ENCODE results near the gene CSNK1E. TPM values are rescaled to one million over a fixed set of nuclear protein-coding genes. Genes with fewer than 3 reads are reported as not detected.
"Not testable (repeated sequence)": the region's sequence is repeated elsewhere in the genome, so short reads cannot be mapped to it uniquely, and the experiment has no call there.

The CSNK1E gene
- total RNA-seq = 10 to 100 TPM; 74.3 to 81.3 TPM

DNA sequence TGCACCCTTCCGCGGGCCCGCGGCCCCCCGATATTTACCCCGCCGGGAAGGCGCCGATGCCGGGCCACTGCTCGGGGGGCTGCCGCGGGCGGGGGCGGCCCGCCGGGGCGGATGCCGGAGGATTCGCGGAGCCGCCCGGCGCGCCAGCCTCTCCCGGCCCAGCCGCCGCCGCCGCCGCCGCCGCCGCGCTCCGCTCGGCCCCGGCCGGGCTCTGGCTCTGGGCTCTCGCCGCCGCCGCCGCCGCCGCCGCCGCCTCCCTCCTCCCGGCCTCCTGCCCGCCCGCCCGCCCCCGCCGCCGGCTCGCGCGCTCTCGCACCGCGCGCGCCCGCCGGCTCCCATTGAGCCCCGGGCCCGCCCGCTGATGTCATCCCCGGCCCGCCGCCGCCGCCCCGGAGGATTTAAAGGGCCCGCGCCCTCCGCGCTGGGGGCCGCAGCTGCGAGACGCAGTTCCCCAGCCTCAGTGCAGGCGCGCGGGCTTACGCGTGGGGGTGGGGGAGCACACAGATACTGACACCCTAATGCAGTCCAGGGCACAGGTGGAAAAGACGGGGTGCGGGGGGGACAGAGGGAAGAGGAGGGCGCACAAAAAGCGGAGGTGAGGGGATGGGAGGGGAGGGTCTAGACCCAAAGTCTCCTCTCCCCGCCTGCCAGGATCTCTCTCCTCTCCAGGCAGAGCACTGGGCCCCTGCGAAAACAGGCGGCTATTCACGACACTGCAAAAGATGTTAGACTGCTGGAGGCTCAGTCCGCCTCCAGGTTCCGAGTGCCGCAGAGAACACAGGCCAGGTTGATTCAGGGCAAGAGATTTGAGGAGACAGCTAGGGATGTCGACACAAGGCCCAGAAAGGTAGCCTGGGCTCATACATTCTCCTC lies at the start of gene CSNK1E:
Gene CSNK1E (minus strand): TSS at position 312 of the 873 bp plus-strand sequence. CDS start 3,276 bp downstream, outside the sequence.
- ChIA-PET POLR2A (no interaction called here), CTCF (interaction anchor here (1.8 kb wide), 1 partner anchor 11 kb away, joined by 7 read pairs; no protein-coding TSS in a partner anchor)

DNA sequence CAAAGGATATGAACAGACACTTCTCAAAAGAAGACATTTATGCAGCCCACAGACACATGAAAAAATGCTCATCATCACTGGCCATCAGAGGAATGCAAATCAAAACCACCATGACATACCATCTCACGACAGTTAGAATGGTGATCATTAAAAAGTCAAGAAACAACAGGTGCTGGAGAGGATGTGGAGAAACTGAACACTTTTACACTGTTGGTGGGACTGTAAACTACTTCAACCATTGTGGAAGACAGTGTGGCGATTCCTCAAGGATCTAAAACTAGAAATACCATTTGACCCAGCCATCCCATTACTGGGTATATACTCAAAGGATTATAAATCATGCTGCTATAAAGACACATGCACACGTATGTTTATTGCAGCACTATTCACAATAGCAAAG lies 48.6 kb upstream of the CSNK1E start:
- CTCF ChIA-PET; POLR2A ChIA-PET; H3K36me3 Mint-ChIP-seq (ENCODE audit: low read depth); H3K9me3 Mint-ChIP-seq; H3K27me3 Mint-ChIP-seq; DNase-seq; H3K4me3 Mint-ChIP-seq; H3K4me1 Mint-ChIP-seq; H3K27ac Mint-ChIP-seq: not testable (repeated sequence)

More for the DNA sequence above, at the start of gene CSNK1E:
- no peaks in the 10 kb centered on the region for H3K9me3 Mint-ChIP-seq
- H3K27me3 Mint-ChIP-seq = no peaks in the 10 kb centered on the region
- peak; percentile 73 for DNase-seq
- H3K4me1 Mint-ChIP-seq = peaks cover 50% of the 10 kb centered on the region
- H3K4me3 Mint-ChIP-seq = peak within 1 kb of the TSS; percentile 85
- H3K27ac Mint-ChIP-seq = peak within 1 kb of the TSS; percentile 96
- H3K36me3 Mint-ChIP-seq (ENCODE audit: low read depth) = no peaks in the 10 kb centered on the region

DNA sequence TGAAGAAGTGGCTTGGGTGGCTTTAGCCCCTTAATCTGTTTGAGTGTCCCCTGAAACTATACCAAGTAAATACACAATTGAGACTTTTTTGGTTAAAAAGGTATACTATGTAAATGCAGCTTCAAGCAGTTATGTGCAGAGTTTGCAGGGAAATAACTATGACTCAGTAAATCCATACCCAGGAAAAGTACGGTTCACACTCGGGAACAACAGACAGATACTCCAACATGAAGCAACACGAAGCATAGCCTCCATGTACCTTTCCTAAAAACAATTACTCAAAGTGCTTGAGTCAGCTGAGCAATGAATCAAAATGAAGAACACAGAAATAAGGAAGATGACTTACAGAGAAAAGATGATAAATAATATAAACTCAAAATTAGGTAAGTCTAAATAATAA lies 47.9 kb upstream of the CSNK1E start:
- H3K9me3 Mint-ChIP-seq; H3K27me3 Mint-ChIP-seq; H3K27ac Mint-ChIP-seq; H3K4me1 Mint-ChIP-seq; POLR2A ChIA-PET; DNase-seq; H3K4me3 Mint-ChIP-seq; H3K36me3 Mint-ChIP-seq (ENCODE audit: low read depth); CTCF ChIA-PET: not testable (repeated sequence)

DNA sequence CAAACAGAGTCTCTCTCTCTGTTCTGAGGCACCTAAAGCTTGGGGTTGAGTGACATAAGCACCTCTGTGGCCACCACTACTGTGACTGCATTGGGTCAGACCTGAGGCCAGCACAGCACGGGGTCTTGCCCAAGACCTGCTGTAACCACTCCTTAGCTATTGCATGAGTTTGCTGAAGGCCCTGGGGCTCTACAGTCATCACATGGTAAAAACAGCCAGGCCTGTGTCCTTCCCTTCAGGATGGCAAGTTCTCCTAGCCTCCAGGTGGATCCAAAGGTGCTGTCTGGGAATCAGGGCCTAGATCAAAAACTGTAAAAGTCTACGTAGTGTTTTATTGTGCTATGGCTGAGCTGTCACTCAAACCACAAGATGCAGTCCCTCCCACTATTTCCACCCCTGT lies 43.3 kb upstream of the CSNK1E start:
- H3K4me1 Mint-ChIP-seq; H3K27me3 Mint-ChIP-seq; POLR2A ChIA-PET; H3K27ac Mint-ChIP-seq; CTCF ChIA-PET; H3K36me3 Mint-ChIP-seq (ENCODE audit: low read depth); H3K4me3 Mint-ChIP-seq; DNase-seq; H3K9me3 Mint-ChIP-seq: not testable (repeated sequence)

GRCh38 chr22:38359817-38360216 lies 42.6 kb upstream of the CSNK1E start:
- CTCF ChIA-PET; POLR2A ChIA-PET; H3K9me3 Mint-ChIP-seq; H3K4me1 Mint-ChIP-seq; DNase-seq; H3K4me3 Mint-ChIP-seq; H3K36me3 Mint-ChIP-seq (ENCODE audit: low read depth); H3K27me3 Mint-ChIP-seq; H3K27ac Mint-ChIP-seq: not testable (repeated sequence)

GRCh38 chr22:38357971-38358370 lies 40.7 kb upstream of the CSNK1E start:
- POLR2A ChIA-PET; H3K27me3 Mint-ChIP-seq; DNase-seq; H3K4me3 Mint-ChIP-seq; H3K4me1 Mint-ChIP-seq; H3K9me3 Mint-ChIP-seq; H3K27ac Mint-ChIP-seq; CTCF ChIA-PET; H3K36me3 Mint-ChIP-seq (ENCODE audit: low read depth): not testable (repeated sequence)

- ChIA-PET CTCF (no interaction called here), POLR2A (no interaction called here)
- Mint-ChIP-seq H3K36me3 (ENCODE audit: low read depth) (no peaks in the 10 kb centered on the region), H3K4me1 (no peaks in the 10 kb centered on the region), H3K27ac (no peak overlapping the region), H3K4me3 (no peak overlapping the region), H3K27me3 (no peaks in the 10 kb centered on the region), H3K9me3 (no peaks in the 10 kb centered on the region)
- DNase-seq = no peak
These were observed 38.0 kb upstream of the CSNK1E start for GRCh38 chr22:38355275-38355674.

DNA sequence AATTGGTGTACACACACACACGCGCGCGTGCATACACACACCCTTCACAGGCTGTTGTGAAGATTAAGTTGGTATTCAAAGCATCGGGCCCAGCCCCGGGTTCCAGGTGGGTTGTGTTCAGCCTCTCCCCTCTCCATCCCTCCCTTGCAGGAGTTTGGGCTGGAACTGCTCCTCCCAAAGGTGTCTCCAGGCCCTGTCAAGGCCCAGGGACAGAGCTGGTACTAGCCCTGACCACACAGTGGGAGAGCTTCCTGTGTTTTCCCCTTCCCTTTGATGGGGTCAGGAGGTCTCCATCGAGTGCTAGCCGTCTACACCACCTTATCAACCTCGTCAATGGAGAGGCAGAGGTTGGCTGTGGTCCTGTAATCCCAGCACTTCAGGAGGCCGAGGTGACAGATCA lies 36.5 kb upstream of the CSNK1E start:
- Mint-ChIP-seq H3K4me3 (no peak overlapping the region), H3K36me3 (ENCODE audit: low read depth) (no peaks in the 10 kb centered on the region), H3K9me3 (no peaks in the 10 kb centered on the region), H3K27me3 (no peaks in the 10 kb centered on the region), H3K4me1 (no peaks in the 10 kb centered on the region), H3K27ac (no peak overlapping the region)
- no peak for DNase-seq
- ChIA-PET CTCF (no interaction called here), POLR2A (no interaction called here)

DNA sequence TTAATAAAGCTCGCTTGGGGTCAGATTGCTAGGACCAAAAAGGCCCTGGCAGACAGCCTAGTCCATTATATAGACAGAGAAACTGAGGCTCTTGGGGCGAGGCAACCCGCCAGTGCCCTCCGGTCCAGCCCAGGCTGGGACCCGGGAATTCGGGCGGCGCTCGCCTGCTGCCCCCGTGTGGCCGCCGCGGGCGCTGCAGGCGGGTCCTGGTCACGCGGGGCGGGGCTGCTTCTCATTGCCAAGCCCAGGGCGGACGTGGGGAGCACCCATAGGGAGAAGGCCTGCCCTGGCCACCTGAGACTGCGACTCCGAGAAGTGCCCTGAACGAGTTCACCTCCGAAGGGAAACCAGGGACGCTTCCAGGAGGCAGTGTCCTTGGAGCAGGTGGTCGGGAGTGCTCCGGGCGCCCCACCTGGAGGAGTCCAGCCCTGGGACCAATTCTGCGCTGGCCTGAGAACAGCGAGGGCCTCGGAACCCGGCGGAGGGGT lies 36.0 kb upstream of the CSNK1E start:
- ChIA-PET CTCF (interaction anchor here (0.6 kb wide), 1 partner anchor 198 kb away, joined by 3 read pairs; no protein-coding TSS in a partner anchor), POLR2A (no interaction called here)
- Mint-ChIP-seq H3K4me3 (no peak overlapping the region), H3K9me3 (no peaks in the 10 kb centered on the region), H3K27me3 (no peaks in the 10 kb centered on the region), H3K4me1 (no peaks in the 10 kb centered on the region), H3K36me3 (ENCODE audit: low read depth) (no peaks in the 10 kb centered on the region), H3K27ac (no peak overlapping the region)
- DNase-seq = peak; percentile 62

DNA sequence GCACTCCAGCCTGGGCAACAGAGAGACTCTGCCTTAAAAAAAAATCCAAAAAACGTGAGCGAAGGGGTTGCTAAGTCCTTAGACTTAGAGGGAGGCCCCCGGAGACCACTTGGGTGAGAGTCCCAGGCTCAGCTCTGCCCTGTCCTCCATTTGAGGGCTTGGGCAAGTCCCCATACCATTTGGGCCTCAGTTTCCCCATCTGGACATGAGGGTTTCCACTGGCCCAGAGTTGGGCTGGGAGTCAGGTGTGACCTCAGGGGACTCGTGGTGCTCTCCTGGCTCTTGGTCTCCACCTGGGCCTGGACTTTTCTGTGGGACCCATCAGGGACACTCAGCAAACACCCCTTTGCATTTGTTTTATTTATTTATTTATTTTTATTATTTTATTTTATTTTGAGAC lies 35.2 kb upstream of the CSNK1E start:
- Mint-ChIP-seq H3K9me3 (no peaks in the 10 kb centered on the region), H3K27me3 (no peaks in the 10 kb centered on the region), H3K27ac (no peak overlapping the region), H3K36me3 (ENCODE audit: low read depth) (no peaks in the 10 kb centered on the region), H3K4me1 (no peaks in the 10 kb centered on the region), H3K4me3 (no peak overlapping the region)
- POLR2A ChIA-PET = no interaction called here
- no peak for DNase-seq
- CTCF ChIA-PET = interaction anchor here (0.6 kb wide), 1 partner anchor 199 kb away, joined by 3 read pairs; no protein-coding TSS in a partner anchor

DNA sequence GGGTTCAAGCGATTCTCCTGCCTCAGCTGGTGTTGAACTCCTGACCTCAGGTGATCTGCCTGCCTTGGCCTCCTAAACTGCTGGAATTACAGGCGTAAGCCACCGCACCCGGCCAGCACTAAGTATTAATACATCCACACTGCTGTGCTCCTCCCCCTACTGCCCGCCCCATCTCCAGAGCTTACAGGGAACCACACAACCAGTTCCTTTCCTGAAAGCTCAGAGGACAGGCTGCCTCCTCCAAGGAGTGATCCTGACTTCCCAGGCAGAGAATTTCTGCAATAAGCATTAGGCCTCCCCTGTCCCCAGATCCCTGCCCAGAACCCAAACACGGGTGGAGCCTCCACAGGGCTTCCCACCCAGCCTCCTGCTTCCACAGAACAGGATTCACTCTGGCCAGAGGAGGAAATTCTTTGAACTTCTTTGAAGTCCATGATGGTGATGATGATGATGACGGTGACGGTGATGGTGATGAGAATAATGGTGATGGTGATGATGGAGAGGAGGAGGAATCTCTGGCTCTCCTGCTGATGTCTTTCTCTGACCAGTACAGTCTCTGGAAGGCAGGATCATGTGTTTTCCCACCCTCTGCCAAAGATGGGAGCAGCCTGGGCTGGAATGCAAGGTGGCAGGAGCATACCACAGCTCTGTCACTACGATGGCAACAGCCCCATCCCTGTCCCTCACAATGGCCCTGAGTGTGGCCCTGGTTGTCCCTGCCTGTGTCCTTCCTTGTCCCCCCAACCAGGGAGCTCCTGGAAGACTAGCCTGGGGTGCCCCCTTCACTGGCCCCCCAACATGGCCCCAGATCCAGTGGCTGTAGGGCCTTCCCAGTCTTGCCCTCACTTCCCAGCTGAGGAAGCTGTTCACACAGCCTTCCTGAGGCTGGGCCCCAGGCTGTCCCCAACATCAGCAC lies 33.5 kb upstream of the CSNK1E start:
- no peaks in the 10 kb centered on the region for H3K4me1 Mint-ChIP-seq
- CTCF ChIA-PET = interaction anchor here (0.9 kb wide), 1 partner anchor 355 kb away, joined by 3 read pairs; no protein-coding TSS in a partner anchor
- POLR2A ChIA-PET = no interaction called here

DNA sequence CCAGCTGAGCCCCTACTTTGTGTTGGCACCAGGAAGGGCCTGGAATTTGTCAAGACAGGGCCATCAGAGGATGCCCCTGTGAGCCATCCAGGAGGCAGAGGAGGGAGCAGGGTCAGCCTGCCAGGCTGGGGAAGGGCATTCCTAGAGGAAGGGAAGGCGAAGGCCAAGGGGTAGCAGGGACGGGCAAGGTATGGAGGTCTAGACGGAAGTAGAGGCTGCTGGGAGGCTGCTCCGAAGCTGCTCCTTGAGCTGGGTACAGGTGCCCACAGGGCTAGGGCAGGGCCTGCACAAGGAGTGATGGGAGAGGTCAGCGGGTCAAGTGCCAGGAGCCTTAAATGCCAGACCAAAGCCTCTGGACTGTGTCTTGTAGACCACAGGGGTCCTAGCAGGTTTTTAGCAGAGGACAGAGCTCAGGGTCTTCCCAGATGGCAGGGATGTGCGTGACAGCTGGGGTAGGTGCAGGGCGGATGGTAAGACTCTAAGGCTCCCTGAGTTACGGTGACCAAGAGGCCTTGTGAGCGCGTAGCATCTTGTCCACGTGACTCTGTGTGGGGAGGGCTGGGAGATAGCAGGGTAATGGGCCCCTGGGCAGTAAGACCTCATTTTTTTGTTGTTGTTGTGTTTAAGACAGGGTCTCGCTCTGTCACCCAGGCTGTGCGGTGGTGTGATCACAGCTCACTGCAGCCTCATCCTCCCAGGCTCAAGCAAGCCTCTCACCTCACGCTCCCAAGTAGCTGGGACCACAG lies 31.7 kb upstream of the CSNK1E start:
- no peak for DNase-seq
- no peaks in the 10 kb centered on the region for H3K36me3 Mint-ChIP-seq (ENCODE audit: low read depth)
- H3K27ac Mint-ChIP-seq = peak overlapping the region; percentile 75
- no peaks in the 10 kb centered on the region for H3K27me3 Mint-ChIP-seq
- H3K4me3 Mint-ChIP-seq = no peak overlapping the region
- H3K9me3 Mint-ChIP-seq = no peaks in the 10 kb centered on the region
- H3K4me1 Mint-ChIP-seq = no peaks in the 10 kb centered on the region
- POLR2A ChIA-PET = no interaction called here
- CTCF ChIA-PET = interaction anchor here (0.6 to 2.1 kb wide), 3 partner anchors 10 to 297 kb away, joined by 3 to 5 read pairs (median 4); no protein-coding TSS in a partner anchor

More for the DNA sequence above, 33.5 kb upstream of the CSNK1E start:
- Mint-ChIP-seq H3K27ac (no peak overlapping the region), H3K36me3 (ENCODE audit: low read depth) (no peaks in the 10 kb centered on the region), H3K4me3 (no peak overlapping the region), H3K9me3 (no peaks in the 10 kb centered on the region), H3K27me3 (no peaks in the 10 kb centered on the region)
- DNase-seq = no peak
